Fibroblast of lung (primary cell): Measurements from ENCODE around the gene HK3.

Experiments used
- EZH2 ChIP-seq: IDR thresholded peaks from 2 replicates; pipeline ENCODE4 v1.5.1; 2012; ENCODE audit warnings: low read length, control low read depth, mild to moderate bottlenecking; ENCODE audit errors: missing control alignments
- TF ChIP-seq, protein P1 (sequence below), 2 donors: IDR thresholded peaks in 1 of 2; conservative IDR thresholded peaks in 1 of 2; 1 replicate in 1 of 2; 2 replicates in 1 of 2; pipeline ENCODE4 v1.5.1; 2011 to 2012; ENCODE audit warnings: low read length in 2 of 2, control low read depth in 1 of 2, inconsistent platforms in 1 of 2, low read depth in 1 of 2, mild to moderate bottlenecking in 1 of 2

DNA sequence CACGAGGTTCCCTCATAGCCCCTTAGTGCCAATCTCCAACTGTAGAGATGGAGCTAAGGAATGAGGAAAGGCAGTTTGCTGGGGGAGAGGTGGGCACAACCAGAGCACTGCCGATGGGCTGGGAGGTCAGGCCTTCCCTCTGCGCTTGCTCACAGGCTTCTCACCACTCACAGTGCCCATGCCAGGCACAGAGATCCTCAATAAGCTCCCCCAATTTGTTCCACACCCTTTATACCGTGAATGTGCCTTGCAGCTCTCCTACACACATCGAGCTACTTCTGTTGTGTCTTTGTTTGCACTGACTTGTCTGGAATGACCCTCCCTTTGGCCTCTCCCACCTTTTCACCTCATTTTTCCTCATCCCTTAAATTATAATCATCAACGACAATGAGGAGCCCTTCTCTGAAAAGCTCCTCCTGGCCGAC is 1.6 kb upstream of the HK3 start:
- TF ChIP-seq, protein P1, sequence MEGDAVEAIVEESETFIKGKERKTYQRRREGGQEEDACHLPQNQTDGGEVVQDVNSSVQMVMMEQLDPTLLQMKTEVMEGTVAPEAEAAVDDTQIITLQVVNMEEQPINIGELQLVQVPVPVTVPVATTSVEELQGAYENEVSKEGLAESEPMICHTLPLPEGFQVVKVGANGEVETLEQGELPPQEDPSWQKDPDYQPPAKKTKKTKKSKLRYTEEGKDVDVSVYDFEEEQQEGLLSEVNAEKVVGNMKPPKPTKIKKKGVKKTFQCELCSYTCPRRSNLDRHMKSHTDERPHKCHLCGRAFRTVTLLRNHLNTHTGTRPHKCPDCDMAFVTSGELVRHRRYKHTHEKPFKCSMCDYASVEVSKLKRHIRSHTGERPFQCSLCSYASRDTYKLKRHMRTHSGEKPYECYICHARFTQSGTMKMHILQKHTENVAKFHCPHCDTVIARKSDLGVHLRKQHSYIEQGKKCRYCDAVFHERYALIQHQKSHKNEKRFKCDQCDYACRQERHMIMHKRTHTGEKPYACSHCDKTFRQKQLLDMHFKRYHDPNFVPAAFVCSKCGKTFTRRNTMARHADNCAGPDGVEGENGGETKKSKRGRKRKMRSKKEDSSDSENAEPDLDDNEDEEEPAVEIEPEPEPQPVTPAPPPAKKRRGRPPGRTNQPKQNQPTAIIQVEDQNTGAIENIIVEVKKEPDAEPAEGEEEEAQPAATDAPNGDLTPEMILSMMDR (conservative IDR thresholded peaks at IDR 0.05 in 1 of 2, IDR thresholded peaks at IDR 0.05 in 1 of 2; ENCODE audit: low read depth in 1 of 2, low read length in 2 of 2): no peak
- no peak for TF ChIP-seq EZH2
